ENCODE results near the gene STK4. TPM values are rescaled to one million over a fixed set of nuclear protein-coding genes. Genes with fewer than 3 reads are reported as not detected.

STK4 gene
- total RNA-seq, 2 experiments from 2014 or later, result 265 to 277 TPM

DNA sequence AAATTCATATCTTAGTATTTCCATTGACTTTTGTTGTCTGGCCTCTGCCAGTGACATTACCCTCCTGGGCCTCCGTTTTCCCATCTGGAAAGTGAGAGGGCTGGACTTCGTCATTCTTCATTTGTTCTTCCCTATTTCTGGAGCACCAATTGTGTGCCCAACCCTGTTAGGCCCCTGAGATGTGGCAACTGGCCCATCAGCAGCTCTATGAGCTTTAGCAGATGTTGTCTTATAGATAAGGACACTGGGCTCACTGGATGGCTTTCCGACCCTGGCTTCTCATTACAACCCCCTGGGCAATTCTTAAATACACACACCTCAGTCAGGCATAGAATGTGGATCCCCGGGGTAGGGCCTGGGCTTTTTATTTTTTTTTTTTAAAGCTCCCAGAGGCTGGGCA lies 41.8 kb upstream of the STK4 start:
- no peaks in the 10 kb centered on the region for H3K27me3 Mint-ChIP-seq
- intact Hi-C loops (cut with DNase I, micrococcal nuclease), result no loop called here
- H3K9me3 Mint-ChIP-seq, result no peaks in the 10 kb centered on the region
- H3K4me3 Mint-ChIP-seq, result no peak overlapping the region
- no peaks in the 10 kb centered on the region for H3K4me1 ChIP-seq (ENCODE audit: insufficient read depth, low read length)
- no peak for TF ChIP-seq CTCF (IDR thresholded peaks at IDR 0.05)
- POLR2A ChIA-PET, result interaction anchor here (1.2 kb wide), 1 partner anchor 25 kb away, joined by 3 read pairs; no protein-coding TSS in a partner anchor
- H3K27ac ChIP-seq (ENCODE audit: low read depth in 1 of 2, low read length in 2 of 2), result no peak overlapping the region
- DNase-seq (no peak), ATAC-seq (ENCODE audit: poor library complexity) (no peak)
- peaks cover 23% of the 10 kb centered on the region for H3K36me3 Mint-ChIP-seq (ENCODE audit: low read depth)
- H3K36me3 ChIP-seq (ENCODE audit: insufficient read depth, low read length), result peaks cover 22% of the 10 kb centered on the region
- H3K4me1 Mint-ChIP-seq (ENCODE audit: low read depth), result no peaks in the 10 kb centered on the region
- H3K27me3 ChIP-seq (ENCODE audit: control insufficient read depth in 1 of 2, insufficient read depth in 2 of 2, low read length in 2 of 2), result no peaks in the 10 kb centered on the region
- no peak overlapping the region for H3K27ac Mint-ChIP-seq
- CTCF ChIA-PET, result no interaction called here
- no peaks in the 10 kb centered on the region for H3K9me3 ChIP-seq (ENCODE audit: control insufficient read depth in 1 of 2, insufficient read depth in 1 of 2, low read length in 2 of 2)
- no peak overlapping the region for H3K4me3 ChIP-seq (ENCODE audit: low read length)

DNA sequence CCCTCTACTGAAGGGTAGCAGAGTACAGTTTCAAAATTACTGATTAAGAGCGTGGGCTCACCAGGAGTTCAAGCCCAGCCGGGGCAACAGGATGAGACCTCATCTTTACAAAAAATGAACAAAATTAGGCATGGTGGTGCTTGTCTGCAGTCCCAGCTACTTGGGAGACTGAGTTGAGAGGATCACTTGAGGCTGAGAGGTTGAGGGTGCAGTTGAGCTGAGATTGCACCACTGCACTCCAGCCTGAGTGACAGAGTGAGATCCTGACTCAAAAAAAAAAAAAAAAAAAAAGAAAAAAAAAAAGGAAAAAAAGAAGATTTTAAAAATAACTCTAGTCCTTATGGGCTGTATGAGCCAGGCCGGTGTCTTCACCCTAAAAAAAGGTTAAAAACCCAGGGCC lies 37.7 kb upstream of the STK4 start:
- no peak overlapping the region for H3K27ac ChIP-seq (ENCODE audit: low read depth in 1 of 2, low read length in 2 of 2)
- Mint-ChIP-seq H3K4me1 (ENCODE audit: low read depth) (no peaks in the 10 kb centered on the region), H3K27ac (no peak overlapping the region), H3K4me3 (no peak overlapping the region), H3K36me3 (ENCODE audit: low read depth) (peaks cover 13% of the 10 kb centered on the region), H3K27me3 (no peaks in the 10 kb centered on the region), H3K9me3 (no peaks in the 10 kb centered on the region)
- H3K9me3 ChIP-seq (ENCODE audit: control insufficient read depth in 1 of 2, insufficient read depth in 1 of 2, low read length in 2 of 2), result no peaks in the 10 kb centered on the region
- CTCF ChIA-PET, result no interaction called here
- peaks cover 20% of the 10 kb centered on the region for H3K36me3 ChIP-seq (ENCODE audit: insufficient read depth, low read length)
- TF ChIP-seq CTCF (IDR thresholded peaks at IDR 0.05), result no peak
- intact Hi-C loops (cut with DNase I, micrococcal nuclease), result no loop called here
- no peaks in the 10 kb centered on the region for H3K4me1 ChIP-seq (ENCODE audit: insufficient read depth, low read length)
- POLR2A ChIA-PET, result interaction anchor here (0.6 kb wide), 1 partner anchor 407 kb away, joined by 3 read pairs; the partner anchor contains the start of gene SERINC3
- H3K4me3 ChIP-seq (ENCODE audit: low read length), result no peak overlapping the region
- DNase-seq (no peak), ATAC-seq (ENCODE audit: poor library complexity) (no peak)
- H3K27me3 ChIP-seq (ENCODE audit: control insufficient read depth in 1 of 2, insufficient read depth in 2 of 2, low read length in 2 of 2), result no peaks in the 10 kb centered on the region

DNA sequence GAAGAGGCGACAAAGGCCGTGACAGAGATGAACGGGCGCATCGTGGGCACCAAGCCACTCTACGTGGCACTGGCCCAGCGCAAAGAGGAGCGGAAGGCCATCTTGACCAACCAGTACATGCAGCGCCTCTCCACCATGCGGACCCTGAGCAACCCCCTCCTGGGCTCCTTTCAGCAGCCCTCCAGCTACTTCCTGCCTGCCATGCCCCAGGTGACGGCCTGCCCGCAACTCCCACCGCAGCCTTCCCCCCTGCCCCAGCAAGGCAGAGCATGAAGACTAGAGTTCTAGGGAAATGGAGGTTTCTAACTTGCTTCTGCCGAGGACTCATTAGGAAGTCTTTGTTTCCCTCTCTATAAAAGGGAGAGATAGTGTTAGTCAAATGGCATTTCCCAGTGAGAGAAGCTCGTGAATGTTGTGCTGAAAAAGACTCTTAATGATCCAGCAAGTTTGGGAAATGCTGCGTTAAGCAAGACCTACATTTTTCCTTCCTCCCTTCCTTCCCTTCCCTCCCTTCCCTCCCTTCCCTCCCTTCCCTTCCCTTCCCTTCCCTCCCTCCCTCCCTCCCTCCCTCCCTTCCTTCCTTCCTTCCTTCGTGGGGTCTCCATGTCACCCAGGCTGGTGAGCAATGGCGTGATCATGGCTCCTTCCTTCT lies 35.7 kb upstream of the STK4 start:
- intact Hi-C loops (cut with DNase I, micrococcal nuclease), result no loop called here
- CTCF ChIA-PET, result no interaction called here
- no peaks in the 10 kb centered on the region for H3K27me3 Mint-ChIP-seq
- no peak overlapping the region for H3K27ac Mint-ChIP-seq
- no peak overlapping the region for H3K27ac ChIP-seq (ENCODE audit: low read depth in 1 of 2, low read length in 2 of 2)
- no peaks in the 10 kb centered on the region for H3K4me1 Mint-ChIP-seq (ENCODE audit: low read depth)
- no peak overlapping the region for H3K4me3 Mint-ChIP-seq
- ATAC-seq (ENCODE audit: poor library complexity) (no peak), DNase-seq (no peak)
- peaks cover 4% of the 10 kb centered on the region for H3K36me3 Mint-ChIP-seq (ENCODE audit: low read depth)
- no peaks in the 10 kb centered on the region for H3K27me3 ChIP-seq (ENCODE audit: control insufficient read depth in 1 of 2, insufficient read depth in 2 of 2, low read length in 2 of 2)
- H3K4me1 ChIP-seq (ENCODE audit: insufficient read depth, low read length), result no peaks in the 10 kb centered on the region
- no peaks in the 10 kb centered on the region for H3K9me3 ChIP-seq (ENCODE audit: control insufficient read depth in 1 of 2, insufficient read depth in 1 of 2, low read length in 2 of 2)
- H3K4me3 ChIP-seq (ENCODE audit: low read length), result no peak overlapping the region
- H3K36me3 ChIP-seq (ENCODE audit: insufficient read depth, low read length), result peaks cover 21% of the 10 kb centered on the region
- POLR2A ChIA-PET, result no interaction called here
- no peak for TF ChIP-seq CTCF (IDR thresholded peaks at IDR 0.05)
- no peaks in the 10 kb centered on the region for H3K9me3 Mint-ChIP-seq

All from CD4-positive, alpha-beta T cell (primary cell).